Stimulated activated naive CD4-positive, alpha-beta T cell treated with Interleukin-2 at 50 U/mL for 16 hours (primary cell): Measurements from ENCODE around the gene MBTD1.
"Not testable (repeated sequence)": the region's sequence is repeated elsewhere in the genome, so short reads cannot be mapped to it uniquely, and the experiment has no call there.

Experiments
- DNase-seq: peaks from one replicate; lab custom pipeline; 2025; lab: John Stamatoyannopoulos, UW

MBTD1 gene

DNA sequence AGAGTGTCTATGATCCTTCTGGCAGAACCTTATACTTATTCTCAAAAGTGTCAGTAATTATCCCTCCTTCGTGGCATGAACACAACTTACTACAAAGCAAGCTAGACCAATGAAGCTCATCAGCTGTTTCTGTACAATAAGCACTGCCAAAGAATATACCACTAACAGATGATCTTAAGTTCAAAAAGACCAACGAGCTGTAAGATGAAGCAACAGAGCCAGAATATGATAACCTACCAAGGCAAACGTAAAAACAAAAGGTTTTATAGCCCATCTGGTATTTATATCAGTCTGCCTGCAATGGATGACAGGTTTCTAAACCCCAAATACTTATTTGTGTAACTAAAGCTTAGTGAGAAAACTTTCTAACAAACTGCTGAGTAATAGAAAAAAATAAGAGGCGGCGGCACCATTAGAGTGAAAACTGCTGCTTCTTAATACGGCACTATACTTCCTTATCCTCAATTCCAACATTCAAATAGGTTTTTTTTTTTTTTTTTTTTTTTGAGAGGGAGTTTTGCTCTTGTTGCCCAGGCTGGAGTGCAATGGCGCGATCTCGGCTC is 71.5 kb downstream of the MBTD1 start:
- DNase-seq: no peak

DNA sequence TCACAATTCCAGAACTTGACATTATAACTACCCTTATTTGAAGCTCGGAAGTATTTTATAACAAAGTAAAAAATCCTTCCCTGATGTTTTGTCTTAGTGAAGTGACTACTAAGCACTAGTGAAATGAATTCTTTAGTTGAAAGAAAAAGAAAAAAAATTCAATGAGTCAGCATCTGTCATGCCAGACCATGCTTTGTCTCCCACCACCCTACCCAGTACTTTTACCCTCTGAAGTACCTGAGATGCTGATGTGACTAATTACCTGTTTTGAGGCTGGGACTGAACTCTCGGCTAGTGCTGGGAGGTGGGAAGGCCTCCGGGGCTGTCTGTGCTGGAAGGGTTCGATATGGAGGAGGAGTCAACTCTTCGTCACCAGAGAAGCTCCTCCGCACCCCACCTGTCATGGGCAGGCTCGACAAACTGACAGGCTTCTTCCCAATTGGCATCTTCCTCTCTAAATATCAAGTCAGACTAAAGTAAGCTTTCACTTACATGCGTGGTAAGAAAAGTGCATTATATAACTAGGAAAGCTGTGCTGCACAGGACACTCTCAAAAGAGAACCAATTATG is 74.0 kb downstream of the MBTD1 start:
- no peak for DNase-seq

DNA sequence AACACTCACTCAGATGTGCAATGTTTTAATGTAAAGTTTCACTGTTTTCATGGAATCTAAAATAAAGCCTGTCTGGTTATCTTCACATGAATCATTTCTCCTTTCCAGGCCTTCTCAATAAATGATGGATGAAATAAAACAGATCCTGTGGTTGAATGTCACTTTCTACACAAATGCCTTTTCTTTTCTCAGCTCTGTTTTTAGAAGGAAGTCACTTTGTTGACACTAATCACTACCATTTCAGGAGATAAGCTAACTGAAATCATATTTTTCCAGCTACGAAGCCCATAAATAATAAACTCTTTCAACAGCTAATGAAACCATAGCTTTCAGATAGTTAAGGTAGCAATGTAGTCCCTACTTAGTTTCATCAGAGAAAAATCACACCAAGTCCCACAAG is 75.7 kb downstream of the MBTD1 start:
- DNase-seq: no peak

DNA sequence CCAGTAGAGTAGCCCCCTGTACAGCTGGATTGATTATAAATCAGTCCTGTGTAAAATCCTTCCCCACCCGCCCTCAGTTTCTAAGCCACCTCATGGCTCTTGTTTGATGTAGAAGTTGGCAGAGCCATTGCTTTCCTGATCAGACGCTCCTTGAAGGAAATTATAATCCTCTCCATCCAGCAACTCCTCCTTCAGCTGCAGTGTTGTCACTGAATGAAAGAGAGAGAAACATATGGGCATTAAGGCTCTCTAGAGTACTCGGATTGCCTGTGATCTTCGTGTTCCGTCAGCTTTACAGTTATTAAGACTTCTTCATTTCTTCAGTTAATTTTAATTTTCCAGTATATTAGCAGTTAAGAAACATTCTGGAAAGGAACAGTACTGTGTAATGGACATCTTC is 79.4 kb downstream of the MBTD1 start:
- no peak for DNase-seq

DNA sequence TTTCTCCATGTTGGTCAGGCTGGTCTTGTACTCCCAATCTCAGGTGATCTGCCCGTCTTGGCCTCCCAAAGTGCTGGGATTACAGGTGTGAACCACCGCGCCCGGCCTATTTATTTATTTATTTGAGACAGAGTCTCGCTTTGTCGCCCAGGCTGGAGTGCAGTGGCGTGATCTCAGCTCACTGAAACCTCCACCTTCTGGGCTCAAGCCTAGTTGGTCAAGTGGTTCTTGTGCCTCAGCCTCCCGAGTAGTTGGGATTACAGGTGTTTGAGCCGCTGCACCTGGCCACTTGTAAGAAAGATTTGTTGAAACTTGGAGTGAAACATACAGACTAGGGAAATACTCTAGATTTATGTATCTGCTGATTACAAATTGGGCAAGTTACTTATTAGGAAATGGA is 87.8 kb downstream of the MBTD1 start:
- DNase-seq: not testable (repeated sequence)

DNA sequence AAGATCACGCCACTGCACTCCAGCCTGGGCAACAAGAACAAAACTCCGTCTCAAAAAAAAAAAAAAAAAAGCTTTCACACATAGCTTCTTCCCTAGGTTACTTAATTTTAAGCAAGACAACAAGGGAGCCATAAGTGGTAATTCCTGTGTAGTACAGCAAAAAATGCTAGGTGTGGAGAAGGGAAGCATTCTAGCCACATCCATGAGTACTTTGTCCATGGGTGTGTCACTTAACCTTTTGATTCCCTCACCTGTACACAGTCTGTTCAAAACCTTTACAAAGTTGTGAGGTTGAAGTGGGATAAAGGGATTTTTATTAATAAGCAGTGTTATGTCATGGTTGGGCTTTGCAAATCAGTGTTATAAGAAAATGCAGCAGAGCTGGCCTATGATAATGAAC is 89.1 kb downstream of the MBTD1 start:
- no peak for DNase-seq

DNA sequence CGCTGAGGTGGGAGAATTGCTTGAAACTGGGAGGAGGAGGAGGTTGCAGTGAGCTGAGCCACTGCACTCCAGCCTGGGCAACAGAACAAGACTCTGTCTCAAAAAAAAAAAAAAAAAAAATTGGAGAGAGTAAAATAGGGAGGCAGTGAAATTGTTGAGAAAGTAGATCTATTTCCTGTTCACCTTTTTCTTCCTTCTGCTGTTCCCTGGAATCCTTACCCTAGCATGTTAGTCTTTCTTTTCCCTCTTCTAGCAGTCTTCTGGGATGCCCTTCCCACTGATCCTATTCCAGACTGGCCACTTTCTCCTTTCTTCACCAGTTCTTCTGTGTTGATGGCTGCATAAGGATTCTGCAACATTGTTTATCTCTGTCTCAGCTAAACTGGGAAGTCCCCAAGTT is 90.5 kb downstream of the MBTD1 start:
- DNase-seq: no peak

DNA sequence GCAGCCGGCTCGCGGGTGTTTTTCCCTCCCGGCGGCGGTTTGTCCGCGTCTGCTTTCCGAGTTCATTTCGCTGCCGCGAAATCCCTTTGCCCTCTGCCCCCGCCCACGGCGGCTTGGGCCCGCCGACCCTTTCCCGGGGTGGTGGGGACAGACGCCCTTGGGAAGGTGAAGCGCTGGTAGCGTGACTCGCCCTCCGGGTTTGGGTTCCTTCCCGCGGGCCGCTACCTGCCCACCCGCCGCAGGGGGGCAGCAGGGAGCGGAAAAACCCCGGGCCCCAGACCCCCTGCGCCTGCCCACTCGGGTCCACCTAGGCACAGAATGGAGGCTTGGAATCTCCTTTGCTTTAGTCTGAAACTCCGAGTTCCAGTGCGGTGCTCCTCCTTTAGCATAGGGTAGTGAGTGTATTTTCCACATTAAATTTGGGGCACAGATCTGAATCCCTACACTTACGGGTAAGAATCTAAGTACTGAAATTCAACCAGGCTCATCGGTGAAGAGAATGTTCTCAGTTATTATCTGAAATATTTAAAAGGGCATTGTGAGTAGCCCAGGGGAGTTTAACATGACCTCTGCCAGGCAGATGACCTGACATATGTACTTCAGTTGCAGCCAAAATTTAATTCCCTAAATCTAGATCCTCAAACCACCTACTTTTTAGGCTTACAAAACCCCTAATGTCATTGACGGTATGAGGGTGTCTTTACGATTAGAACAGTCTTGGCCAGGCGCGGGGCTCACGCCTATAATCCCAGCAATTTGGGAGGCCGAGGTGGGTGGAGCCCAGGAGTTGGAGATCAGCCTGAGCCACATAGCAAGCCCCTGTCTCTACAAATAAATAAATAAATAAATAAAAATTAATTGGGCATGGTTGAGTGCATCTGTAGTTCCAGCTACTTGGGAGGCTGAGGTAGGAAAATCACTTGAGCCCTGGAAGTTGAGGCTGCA is 92.6 kb downstream of the MBTD1 start:
- peak; percentile 61 for DNase-seq

DNA sequence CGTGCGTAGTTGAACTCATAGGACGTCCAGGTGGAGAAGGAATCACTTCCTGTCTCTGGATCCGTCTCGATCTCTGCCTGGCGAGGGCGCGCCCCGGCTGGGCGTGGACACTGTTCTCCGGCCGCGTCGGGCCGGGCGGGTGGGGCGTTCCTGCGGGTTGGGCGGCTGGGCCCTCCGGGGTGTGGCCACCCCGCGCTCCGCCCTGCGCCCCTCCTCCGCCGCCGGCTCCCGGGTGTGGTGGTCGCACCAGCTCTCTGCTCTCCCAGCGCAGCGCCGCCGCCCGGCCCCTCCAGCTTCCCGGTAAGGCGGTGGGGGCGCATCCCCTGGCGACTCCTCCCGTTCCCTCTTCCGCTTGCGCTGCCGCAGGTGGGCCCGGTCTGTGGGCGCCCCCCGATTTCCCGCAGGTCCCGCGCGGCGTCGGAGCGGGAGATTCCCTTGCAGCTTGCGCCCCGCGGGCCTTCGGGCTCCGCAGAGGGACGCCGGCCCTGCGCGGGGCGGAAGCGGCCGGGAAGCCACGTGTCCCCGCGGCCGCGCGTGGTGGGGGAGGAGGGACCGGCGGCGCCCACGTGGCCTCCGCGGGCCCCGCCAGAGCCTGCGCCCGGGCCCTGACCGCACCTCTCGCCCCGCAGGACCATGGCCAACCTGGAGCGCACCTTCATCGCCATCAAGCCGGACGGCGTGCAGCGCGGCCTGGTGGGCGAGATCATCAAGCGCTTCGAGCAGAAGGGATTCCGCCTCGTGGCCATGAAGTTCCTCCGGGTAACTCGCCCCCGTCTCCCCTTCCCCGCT is 93.5 kb downstream of the MBTD1 start, which contains the start of gene NME2:
Gene NME2 (plus strand): TSS at position 214 of the 789 bp plus-strand sequence. CDS start 420 bp downstream, at position 634.
- peak; percentile 64 for DNase-seq

DNA sequence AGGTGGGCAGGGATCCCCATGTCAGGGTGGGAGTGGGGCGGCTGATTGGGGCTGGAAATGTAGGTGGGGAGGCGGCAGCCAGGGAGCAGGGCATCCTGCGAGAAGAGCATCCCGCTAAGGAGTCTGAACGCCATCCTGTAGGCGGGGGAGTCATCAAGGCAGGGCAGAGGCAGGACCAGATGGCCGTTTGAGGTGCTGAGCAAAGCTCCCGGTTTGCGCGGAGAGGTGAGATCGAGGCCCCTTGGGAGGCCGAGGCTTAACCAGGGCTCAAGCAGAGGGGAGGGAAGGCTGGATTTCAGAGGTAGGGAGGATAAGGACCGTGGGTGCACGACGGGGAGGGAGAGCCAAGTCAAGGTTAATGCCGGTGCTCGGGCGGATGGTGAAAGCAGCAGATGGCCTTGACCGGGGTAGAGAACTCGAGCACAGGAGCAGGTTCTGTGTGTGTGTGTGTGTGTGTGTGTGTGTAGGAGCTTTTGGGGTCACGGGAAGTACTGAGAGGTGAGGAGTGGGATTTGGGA is 94.1 kb downstream of the MBTD1 start:
- DNase-seq: no peak

DNA sequence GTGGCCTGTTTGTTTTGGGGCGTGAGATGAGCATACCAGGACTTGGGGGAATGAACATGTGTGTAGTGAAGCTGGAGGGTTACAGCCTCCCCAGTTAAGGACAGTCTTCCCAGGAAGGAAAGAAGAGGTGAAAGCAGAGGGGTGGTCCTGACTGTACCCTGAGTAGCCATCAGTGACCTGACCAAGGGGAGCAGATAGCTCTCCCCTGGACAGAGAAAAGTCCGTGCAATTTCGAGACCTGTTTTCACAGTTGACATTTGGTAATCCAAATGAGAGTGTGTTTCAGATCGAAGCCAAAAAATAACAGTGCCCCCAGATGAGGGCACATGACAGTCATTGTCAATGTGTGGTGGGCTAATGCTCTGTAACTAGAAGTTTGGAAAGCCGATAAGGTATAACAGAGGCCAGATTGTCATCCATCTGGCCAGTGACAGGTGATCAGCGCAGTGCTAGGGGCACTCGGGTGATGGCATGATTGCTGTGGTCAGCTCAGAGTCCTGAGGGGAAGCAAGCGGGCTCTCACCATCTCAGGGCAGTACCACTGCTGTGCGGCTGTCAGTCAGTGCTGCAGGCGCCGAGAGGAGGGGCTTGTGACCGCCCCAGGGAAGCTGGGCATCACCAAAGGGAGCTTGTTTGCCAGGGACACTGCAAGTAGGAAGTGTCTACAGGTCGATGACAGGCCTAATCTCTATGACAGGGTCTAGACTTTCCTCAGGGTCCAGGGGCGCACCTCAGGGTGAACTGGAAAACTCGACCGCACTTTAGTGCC is 94.8 kb downstream of the MBTD1 start:
- no peak for DNase-seq

DNA sequence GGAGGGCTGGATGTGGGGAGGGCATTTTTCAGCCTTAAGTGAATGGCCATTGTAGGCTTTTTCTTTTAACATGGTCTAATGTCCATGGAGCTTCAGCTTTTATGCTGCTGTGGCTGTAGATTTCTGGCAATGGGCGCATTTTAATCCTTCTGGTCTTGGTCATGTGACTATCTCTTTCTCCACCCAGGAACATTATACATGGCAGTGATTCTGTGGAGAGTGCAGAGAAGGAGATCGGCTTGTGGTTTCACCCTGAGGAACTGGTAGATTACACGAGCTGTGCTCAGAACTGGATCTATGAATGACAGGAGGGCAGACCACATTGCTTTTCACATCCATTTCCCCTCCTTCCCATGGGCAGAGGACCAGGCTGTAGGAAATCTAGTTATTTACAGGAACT is 98.3 kb downstream of the MBTD1 start:
- no peak for DNase-seq

DNA sequence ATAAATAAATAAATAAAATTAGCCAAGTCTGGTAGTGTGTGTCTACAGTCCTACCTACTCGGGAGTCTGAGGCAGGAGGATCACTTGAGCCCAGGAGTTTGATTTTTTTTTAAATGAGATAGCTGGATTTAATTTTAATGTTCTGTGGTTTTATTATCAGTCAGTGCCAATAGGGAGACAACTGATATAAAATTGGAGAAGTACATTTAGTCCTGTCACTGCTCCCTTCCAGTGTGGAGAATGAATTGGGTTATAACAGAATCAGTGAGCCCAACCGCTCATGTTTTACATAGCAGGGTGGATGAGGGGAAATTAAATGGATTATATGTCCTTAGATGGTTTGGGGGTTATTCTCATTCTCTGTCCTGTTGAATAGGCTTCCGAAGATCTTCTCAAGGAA is 100.2 kb downstream of the MBTD1 start:
- no peak for DNase-seq

DNA sequence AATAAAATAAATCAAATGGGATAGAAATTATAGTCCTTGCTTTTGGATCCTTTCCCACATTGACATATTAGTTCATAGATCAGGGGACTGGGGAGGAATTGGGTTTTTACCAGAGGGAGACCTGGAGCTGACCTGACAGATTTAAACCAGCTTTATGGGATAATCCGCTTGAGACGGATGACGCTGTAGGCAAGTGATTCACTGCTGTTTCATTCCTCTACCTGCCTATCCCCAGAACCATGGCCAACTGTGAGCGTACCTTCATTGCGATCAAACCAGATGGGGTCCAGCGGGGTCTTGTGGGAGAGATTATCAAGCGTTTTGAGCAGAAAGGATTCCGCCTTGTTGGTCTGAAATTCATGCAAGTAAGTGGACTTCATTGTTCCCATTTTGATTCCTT is 104.4 kb downstream of the MBTD1 start:
- DNase-seq: no peak

DNA sequence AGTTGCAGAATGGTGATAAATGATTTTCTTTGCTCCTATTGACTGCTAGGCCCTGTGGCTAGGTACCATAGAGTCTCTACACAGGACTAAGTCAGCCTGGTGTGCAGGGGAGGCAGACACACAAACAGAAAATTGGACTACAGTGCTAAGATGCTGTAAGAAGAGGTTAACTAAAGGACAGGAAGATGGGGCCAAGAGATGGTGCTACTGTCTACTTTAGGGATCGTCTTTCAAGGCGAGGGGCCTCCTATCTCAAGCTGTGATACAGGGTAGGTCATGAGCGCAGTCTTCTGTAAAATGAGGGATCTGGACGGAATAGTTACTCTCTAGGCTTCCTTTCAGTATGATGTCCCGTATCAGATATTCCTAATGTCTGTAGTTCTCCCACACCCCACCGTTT is 105.7 kb downstream of the MBTD1 start:
- no peak for DNase-seq

DNA sequence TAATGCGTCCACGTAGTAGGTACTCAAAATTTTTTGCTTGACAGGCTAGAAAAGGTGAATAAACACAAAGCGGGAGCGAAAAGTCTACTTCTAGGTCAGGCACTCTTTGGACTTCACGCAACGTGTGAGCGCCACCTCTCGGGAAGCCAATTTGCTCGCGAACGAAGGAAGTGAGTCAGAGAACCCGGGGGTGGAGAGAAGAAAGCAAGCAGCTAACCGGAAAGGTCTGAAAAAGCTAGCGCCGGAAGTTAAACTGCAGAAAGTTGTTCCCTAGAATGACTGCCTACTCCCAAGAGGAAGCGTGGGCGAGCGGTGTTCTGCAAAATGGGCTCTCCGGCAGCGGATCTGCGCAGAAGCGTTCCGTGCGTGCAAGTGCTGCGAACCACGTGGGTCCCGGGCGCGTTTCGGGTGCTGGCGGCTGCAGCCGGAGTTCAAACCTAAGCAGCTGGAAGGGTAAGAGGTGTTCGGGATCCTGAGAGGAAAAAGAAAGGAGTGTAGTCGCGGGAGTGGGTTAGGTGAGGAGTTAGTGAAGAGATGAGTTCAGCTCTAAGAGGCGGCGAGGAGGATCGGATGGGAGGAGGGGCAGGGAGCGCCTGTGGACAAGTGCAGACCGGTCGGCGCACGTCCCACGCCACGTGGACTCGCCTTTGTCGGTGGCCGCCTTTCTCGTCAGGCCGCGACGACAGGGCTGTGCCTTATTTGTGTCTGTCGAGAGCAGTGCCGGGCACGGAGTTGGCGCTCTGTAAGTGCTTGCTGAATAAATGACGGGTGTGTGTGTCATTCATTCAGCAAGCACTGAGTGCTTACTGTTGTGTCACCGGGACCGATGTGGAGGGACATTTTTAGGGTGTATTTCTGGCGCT is 106.4 kb downstream of the MBTD1 start, which contains the start of gene NME1:
Gene NME1 (plus strand): TSS at position 350 of the 863 bp plus-strand sequence. CDS start 2,096 bp downstream, outside the sequence.
- DNase-seq: peak; percentile 95

DNA sequence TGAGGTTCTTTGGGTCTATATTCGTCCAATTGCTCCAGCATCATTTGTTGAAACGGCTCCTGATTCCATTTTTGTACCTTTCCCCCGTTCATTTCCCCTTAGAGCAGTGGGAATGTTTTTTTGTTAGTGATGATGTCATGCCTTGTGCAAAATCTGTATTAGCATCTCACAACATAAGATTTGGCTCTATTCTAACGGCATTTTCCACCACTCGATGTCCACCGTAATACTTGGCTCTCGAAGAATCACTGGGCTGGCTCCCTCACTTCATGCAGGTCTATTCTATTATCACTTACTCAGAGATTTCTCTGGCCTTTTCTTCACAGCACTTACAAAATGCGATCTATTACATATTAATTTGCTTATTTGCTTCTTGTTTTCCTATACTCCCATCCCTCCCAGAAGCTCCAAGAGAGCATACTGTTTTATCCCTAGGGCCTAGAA is 107.1 kb downstream of the MBTD1 start:
- no peak for DNase-seq

DNA sequence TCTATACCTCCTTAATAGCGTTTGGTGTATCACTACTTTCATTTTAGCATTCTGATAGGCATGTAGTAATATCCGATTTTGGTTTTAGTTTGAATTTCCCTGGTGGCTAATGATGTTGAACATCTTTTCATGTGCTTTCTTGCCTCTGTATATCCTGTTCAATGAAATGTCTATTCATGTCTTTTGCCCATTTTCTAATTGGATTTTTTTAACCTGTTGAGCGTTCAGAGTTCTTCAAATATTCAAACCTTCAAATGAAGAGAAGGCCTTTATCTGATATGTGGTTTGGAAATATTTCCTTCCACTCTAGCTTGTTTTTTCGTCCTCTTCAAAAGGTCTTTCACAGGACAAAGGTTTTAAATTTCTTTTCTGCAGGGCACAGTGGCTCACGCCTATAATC is 108.9 kb downstream of the MBTD1 start:
- DNase-seq: no peak

DNA sequence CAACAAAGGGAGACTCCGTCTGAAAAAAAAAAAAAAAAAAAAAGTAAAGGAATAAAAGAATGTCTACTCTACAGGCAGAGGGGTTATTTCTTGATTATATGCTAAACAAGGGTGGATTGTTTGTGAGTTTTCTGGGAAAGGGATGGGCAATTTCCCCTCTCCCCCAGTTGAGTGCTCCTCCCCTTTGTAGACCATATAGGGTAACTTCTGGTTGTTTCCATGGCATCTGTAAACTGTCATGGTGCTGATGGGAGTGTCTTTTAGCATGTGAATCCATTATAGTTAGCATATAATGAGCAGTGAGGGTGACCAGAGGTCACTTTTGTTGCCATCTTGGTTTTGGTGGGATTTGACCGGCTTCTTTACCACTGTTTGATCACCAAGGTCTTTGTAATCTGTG is 110.7 kb downstream of the MBTD1 start:
- DNase-seq: no peak

DNA sequence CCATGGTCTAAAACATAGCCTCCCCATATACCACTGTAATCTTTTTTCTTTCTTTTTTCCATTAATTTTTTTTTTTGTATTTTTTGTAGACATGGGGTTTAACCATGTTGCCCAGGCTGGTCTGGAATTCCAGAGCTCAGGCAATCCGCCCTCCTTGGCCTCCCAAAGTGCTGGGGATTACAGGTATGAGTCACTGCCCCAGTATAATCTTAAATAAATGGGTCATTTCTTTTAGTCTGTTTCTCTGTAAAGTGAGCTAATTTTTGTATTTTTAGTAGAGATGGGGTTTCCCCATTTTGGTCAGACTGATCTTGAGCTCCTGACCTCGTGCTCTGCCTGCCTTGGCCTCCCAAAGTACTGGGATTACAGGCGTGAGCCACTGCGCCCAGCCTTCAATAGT is 112.2 kb downstream of the MBTD1 start:
- no peak for DNase-seq
